Measurements from ENCODE around the gene EWSR1.

Gene EWSR1

GRCh38 chr22:29325785-29326315 is 57.8 kb downstream of the EWSR1 start:
- H3K4me3 ChIP-seq (ENCODE audit: low read length), result no peak overlapping the region

GRCh38 chr22:29326481-29326880 is 58.4 kb downstream of the EWSR1 start:
- Histone ChIP-seq H3K9me3 (ENCODE audit: control insufficient read depth, low read length) (no peaks in the 10 kb centered on the region), H3K36me3 (ENCODE audit: control insufficient read depth, insufficient read depth, low read length) (no peaks in the 10 kb centered on the region), H3K4me3 (ENCODE audit: low read length) (no peak overlapping the region), H3K4me1 (ENCODE audit: control insufficient read depth, insufficient read depth, low read length) (no peaks in the 10 kb centered on the region), H3K9ac (ENCODE audit: low read length) (no peak overlapping the region), H3K27me3 (ENCODE audit: control insufficient read depth, insufficient read depth, low read length) (no peaks in the 10 kb centered on the region)

More at GRCh38 chr22:29325785-29326315, 57.8 kb downstream of the EWSR1 start:
- no peaks in the 10 kb centered on the region for H3K9me3 ChIP-seq (ENCODE audit: control insufficient read depth, low read length)
- H3K4me1 ChIP-seq (ENCODE audit: control insufficient read depth, insufficient read depth, low read length), result no peaks in the 10 kb centered on the region
- no peaks in the 10 kb centered on the region for H3K36me3 ChIP-seq (ENCODE audit: control insufficient read depth, insufficient read depth, low read length)
- H3K27me3 ChIP-seq (ENCODE audit: control insufficient read depth, insufficient read depth, low read length), result no peaks in the 10 kb centered on the region
- no peak overlapping the region for H3K9ac ChIP-seq (ENCODE audit: low read length)

- H3K4me1 ChIP-seq (ENCODE audit: control insufficient read depth, insufficient read depth, low read length), result no peaks in the 10 kb centered on the region
- H3K36me3 ChIP-seq (ENCODE audit: control insufficient read depth, insufficient read depth, low read length), result no peaks in the 10 kb centered on the region
- H3K9ac ChIP-seq (ENCODE audit: low read length), result no peak overlapping the region
These were observed 59.2 kb downstream of the EWSR1 start for GRCh38 chr22:29327089-29327764.

GRCh38 chr22:29328055-29328454 is 60.0 kb downstream of the EWSR1 start:
- Histone ChIP-seq H3K4me1 (ENCODE audit: control insufficient read depth, insufficient read depth, low read length) (no peaks in the 10 kb centered on the region), H3K9ac (ENCODE audit: low read length) (no peak overlapping the region), H3K36me3 (ENCODE audit: control insufficient read depth, insufficient read depth, low read length) (no peaks in the 10 kb centered on the region), H3K9me3 (ENCODE audit: control insufficient read depth, low read length) (no peaks in the 10 kb centered on the region), H3K27me3 (ENCODE audit: control insufficient read depth, insufficient read depth, low read length) (no peaks in the 10 kb centered on the region), H3K4me3 (ENCODE audit: low read length) (no peak overlapping the region)

More at GRCh38 chr22:29327089-29327764, 59.2 kb downstream of the EWSR1 start:
- no peak overlapping the region for H3K4me3 ChIP-seq (ENCODE audit: low read length)
- H3K27me3 ChIP-seq (ENCODE audit: control insufficient read depth, insufficient read depth, low read length), result no peaks in the 10 kb centered on the region
- H3K9me3 ChIP-seq (ENCODE audit: control insufficient read depth, low read length), result no peaks in the 10 kb centered on the region

GRCh38 chr22:29328566-29329500 is 60.8 kb downstream of the EWSR1 start:
- Histone ChIP-seq H3K27me3 (ENCODE audit: control insufficient read depth, insufficient read depth, low read length) (no peaks in the 10 kb centered on the region), H3K9me3 (ENCODE audit: control insufficient read depth, low read length) (no peaks in the 10 kb centered on the region), H3K36me3 (ENCODE audit: control insufficient read depth, insufficient read depth, low read length) (no peaks in the 10 kb centered on the region), H3K4me1 (ENCODE audit: control insufficient read depth, insufficient read depth, low read length) (no peaks in the 10 kb centered on the region), H3K4me3 (ENCODE audit: low read length) (no peak overlapping the region), H3K9ac (ENCODE audit: low read length) (no peak overlapping the region)

- Histone ChIP-seq H3K9ac (ENCODE audit: low read length) (no peak overlapping the region), H3K4me1 (ENCODE audit: control insufficient read depth, insufficient read depth, low read length) (no peaks in the 10 kb centered on the region), H3K4me3 (ENCODE audit: low read length) (no peak overlapping the region), H3K36me3 (ENCODE audit: control insufficient read depth, insufficient read depth, low read length) (no peaks in the 10 kb centered on the region), H3K9me3 (ENCODE audit: control insufficient read depth, low read length) (no peaks in the 10 kb centered on the region), H3K27me3 (ENCODE audit: control insufficient read depth, insufficient read depth, low read length) (no peaks in the 10 kb centered on the region)
These were observed 61.5 kb downstream of the EWSR1 start for GRCh38 chr22:29329581-29329980.

GRCh38 chr22:29330291-29330690 is 62.2 kb downstream of the EWSR1 start:
- H3K4me3 ChIP-seq (ENCODE audit: low read length), result no peak overlapping the region
- H3K36me3 ChIP-seq (ENCODE audit: control insufficient read depth, insufficient read depth, low read length), result no peaks in the 10 kb centered on the region
- H3K4me1 ChIP-seq (ENCODE audit: control insufficient read depth, insufficient read depth, low read length), result no peaks in the 10 kb centered on the region
- H3K27me3 ChIP-seq (ENCODE audit: control insufficient read depth, insufficient read depth, low read length), result no peaks in the 10 kb centered on the region
- H3K9ac ChIP-seq (ENCODE audit: low read length), result no peak overlapping the region
- no peaks in the 10 kb centered on the region for H3K9me3 ChIP-seq (ENCODE audit: control insufficient read depth, low read length)

GRCh38 chr22:29330753-29331152 is 62.7 kb downstream of the EWSR1 start:
- no peak overlapping the region for H3K4me3 ChIP-seq (ENCODE audit: low read length)
- H3K9ac ChIP-seq (ENCODE audit: low read length), result no peak overlapping the region
- no peaks in the 10 kb centered on the region for H3K27me3 ChIP-seq (ENCODE audit: control insufficient read depth, insufficient read depth, low read length)
- H3K4me1 ChIP-seq (ENCODE audit: control insufficient read depth, insufficient read depth, low read length), result no peaks in the 10 kb centered on the region
- H3K9me3 ChIP-seq (ENCODE audit: control insufficient read depth, low read length), result no peaks in the 10 kb centered on the region
- no peaks in the 10 kb centered on the region for H3K36me3 ChIP-seq (ENCODE audit: control insufficient read depth, insufficient read depth, low read length)

- no peaks in the 10 kb centered on the region for H3K27me3 ChIP-seq (ENCODE audit: control insufficient read depth, insufficient read depth, low read length)
- H3K4me1 ChIP-seq (ENCODE audit: control insufficient read depth, insufficient read depth, low read length), result no peaks in the 10 kb centered on the region
- H3K4me3 ChIP-seq (ENCODE audit: low read length), result no peak overlapping the region
- no peak overlapping the region for H3K9ac ChIP-seq (ENCODE audit: low read length)
- no peaks in the 10 kb centered on the region for H3K36me3 ChIP-seq (ENCODE audit: control insufficient read depth, insufficient read depth, low read length)
- no peaks in the 10 kb centered on the region for H3K9me3 ChIP-seq (ENCODE audit: control insufficient read depth, low read length)
These were observed 63.1 kb downstream of the EWSR1 start for GRCh38 chr22:29331213-29331612.

GRCh38 chr22:29331658-29332300 is 63.7 kb downstream of the EWSR1 start:
- no peaks in the 10 kb centered on the region for H3K4me1 ChIP-seq (ENCODE audit: control insufficient read depth, insufficient read depth, low read length)
- no peaks in the 10 kb centered on the region for H3K36me3 ChIP-seq (ENCODE audit: control insufficient read depth, insufficient read depth, low read length)

GRCh38 chr22:29332886-29333496 is 64.9 kb downstream of the EWSR1 start:
- no peak overlapping the region for H3K4me3 ChIP-seq (ENCODE audit: low read length)
- no peaks in the 10 kb centered on the region for H3K9me3 ChIP-seq (ENCODE audit: control insufficient read depth, low read length)
- H3K9ac ChIP-seq (ENCODE audit: low read length), result no peak overlapping the region
- H3K36me3 ChIP-seq (ENCODE audit: control insufficient read depth, insufficient read depth, low read length), result peaks cover 7% of the 10 kb centered on the region
- H3K4me1 ChIP-seq (ENCODE audit: control insufficient read depth, insufficient read depth, low read length), result no peaks in the 10 kb centered on the region
- no peaks in the 10 kb centered on the region for H3K27me3 ChIP-seq (ENCODE audit: control insufficient read depth, insufficient read depth, low read length)

More at GRCh38 chr22:29331658-29332300, 63.7 kb downstream of the EWSR1 start:
- Histone ChIP-seq H3K4me3 (ENCODE audit: low read length) (no peak overlapping the region), H3K9me3 (ENCODE audit: control insufficient read depth, low read length) (no peaks in the 10 kb centered on the region), H3K27me3 (ENCODE audit: control insufficient read depth, insufficient read depth, low read length) (no peaks in the 10 kb centered on the region), H3K9ac (ENCODE audit: low read length) (no peak overlapping the region)
